ENCODE data around the gene RBP4.

The RBP4 gene

GRCh38 chr10:93542358-93542791 lies 58.7 kb downstream of the RBP4 start:
- peak; percentile 80 for ATAC-seq
- TF ChIP-seq ISL1 (CRISPR knock-in tag; IDR thresholded peaks at IDR 0.05), result peak; percentile 27; the same call in 1 of the 2 replicates
- TF ChIP-seq ZNF565 (CRISPR knock-in tag; conservative IDR thresholded peaks at IDR 0.05; ENCODE audit: low read depth), result no peak
- TF ChIP-seq, protein P1, sequence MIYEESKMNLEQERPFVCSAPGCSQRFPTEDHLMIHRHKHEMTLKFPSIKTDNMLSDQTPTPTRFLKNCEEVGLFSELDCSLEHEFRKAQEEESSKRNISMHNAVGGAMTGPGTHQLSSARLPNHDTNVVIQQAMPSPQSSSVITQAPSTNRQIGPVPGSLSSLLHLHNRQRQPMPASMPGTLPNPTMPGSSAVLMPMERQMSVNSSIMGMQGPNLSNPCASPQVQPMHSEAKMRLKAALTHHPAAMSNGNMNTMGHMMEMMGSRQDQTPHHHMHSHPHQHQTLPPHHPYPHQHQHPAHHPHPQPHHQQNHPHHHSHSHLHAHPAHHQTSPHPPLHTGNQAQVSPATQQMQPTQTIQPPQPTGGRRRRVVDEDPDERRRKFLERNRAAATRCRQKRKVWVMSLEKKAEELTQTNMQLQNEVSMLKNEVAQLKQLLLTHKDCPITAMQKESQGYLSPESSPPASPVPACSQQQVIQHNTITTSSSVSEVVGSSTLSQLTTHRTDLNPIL (CRISPR knock-in tag; IDR thresholded peaks at IDR 0.05; ENCODE audit: low read depth), result no peak
- no peak; the same call in 1 of the 2 replicates for TF ChIP-seq TCF4 (CRISPR knock-in tag; IDR thresholded peaks at IDR 0.05; ENCODE audit: borderline replicate concordance)
- TF ChIP-seq ZFP3 (CRISPR knock-in tag; IDR thresholded peaks at IDR 0.05), result no peak

Measured in SK-N-SH treated with all-trans-retinoic acid at 6 μM for 48 hours (cell line).